Endothelial cell (in vitro differentiated cells): Measurements from ENCODE around the gene COX20. TPM values are rescaled to one million over a fixed set of nuclear protein-coding genes. Genes with fewer than 3 reads are reported as not detected.

Source experiments
- DNase-seq: peaks from one replicate; pipeline ENCODE4 v3.0.0; 2021; ENCODE audit warnings: low spot score
- H3K27ac Mint-ChIP-seq: one replicate; pipeline ENCODE4 v1.8.0; 2021; ENCODE audit warnings: mixed read lengths, inconsistent platforms; ENCODE audit not compliant: unreplicated experiment
- H3K27me3 Mint-ChIP-seq: one replicate; pipeline ENCODE4 v1.8.0; 2021; ENCODE audit warnings: mild to moderate bottlenecking, moderate library complexity, mixed read lengths, inconsistent platforms; ENCODE audit not compliant: unreplicated experiment
- H3K36me3 Mint-ChIP-seq: one replicate; pipeline ENCODE4 v1.8.0; 2021; ENCODE audit warnings: mild to moderate bottlenecking, low read depth, mixed read lengths, inconsistent platforms; ENCODE audit not compliant: unreplicated experiment
- H3K4me1 Mint-ChIP-seq: one replicate; pipeline ENCODE4 v1.8.0; 2021; ENCODE audit warnings: mild to moderate bottlenecking, mixed read lengths, inconsistent platforms; ENCODE audit not compliant: unreplicated experiment
- H3K4me3 Mint-ChIP-seq: one replicate; pipeline ENCODE4 v1.8.0; 2021; ENCODE audit warnings: mild to moderate bottlenecking, mixed read lengths, inconsistent platforms; ENCODE audit not compliant: unreplicated experiment
- H3K9me3 Mint-ChIP-seq: one replicate; pipeline ENCODE4 v1.8.0; 2021; ENCODE audit warnings: mixed read lengths, inconsistent platforms; ENCODE audit not compliant: unreplicated experiment
- CTCF ChIP-seq: fragments of 200-600 bp; sonication (generic); IDR thresholded peaks from one replicate; pipeline ENCODE4 v1.5.0; 2021; ENCODE audit warnings: antibody characterized with exemption; ENCODE audit not compliant: unreplicated experiment
- total RNA-seq: library from RNA; stranded (reverse); fragmentation: NEBNext Ultra II Directional; extraction: Animal tissue kit (Norgen Biotek cat#: 25700); gene quantifications from one replicate; pipeline ENCODE4 v1.2.1, GENCODE V29; 2021; ENCODE audit not compliant: unreplicated experiment

COX20 gene
- total RNA-seq, 1 donor from 2014 or later: 9.6 TPM

DNA sequence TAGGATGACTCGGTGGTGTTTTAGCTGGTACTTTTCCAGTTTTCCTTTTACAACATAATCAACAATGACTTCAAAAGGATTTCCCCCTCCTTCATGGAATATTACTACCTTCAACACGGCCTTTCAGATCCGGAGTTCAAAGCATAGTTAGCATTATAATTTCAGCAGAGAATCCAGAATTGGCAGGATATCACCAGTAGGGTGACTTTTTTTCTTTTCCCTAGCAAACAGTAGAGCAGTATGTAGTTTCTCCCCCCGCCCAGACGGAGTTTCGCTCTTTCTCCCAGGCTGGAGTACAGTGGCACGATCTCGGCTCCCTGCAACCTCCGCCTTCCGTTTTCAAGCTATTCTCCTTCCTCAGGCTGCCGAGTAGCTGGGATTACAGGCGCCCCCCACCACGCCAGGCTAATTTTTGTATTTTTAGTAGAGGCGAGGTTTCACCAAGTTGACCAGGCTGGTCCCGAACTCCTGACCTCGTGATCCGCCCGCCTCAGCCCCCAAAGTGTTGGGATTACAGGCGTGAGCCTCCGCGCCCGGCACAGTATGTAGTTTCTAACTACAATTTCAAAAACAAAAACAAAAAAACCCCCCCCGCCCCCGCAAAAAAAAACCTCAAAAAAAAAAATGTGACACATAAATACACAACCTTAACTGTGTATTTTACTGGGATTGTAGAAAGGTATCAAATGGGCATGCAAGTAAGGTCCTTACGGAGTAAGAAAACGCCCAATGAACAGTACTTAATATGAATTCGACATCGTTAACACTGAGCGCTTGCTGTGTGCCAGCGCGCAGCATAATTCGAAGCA is 1.5 kb upstream of the COX20 start:
- H3K27ac Mint-ChIP-seq: peak overlapping the region; percentile 99
- H3K36me3 Mint-ChIP-seq: peaks cover 7% of the 10 kb centered on the region
- H3K4me1 Mint-ChIP-seq: peaks cover 27% of the 10 kb centered on the region
- peaks cover 12% of the 10 kb centered on the region for H3K27me3 Mint-ChIP-seq
- H3K9me3 Mint-ChIP-seq: no peaks in the 10 kb centered on the region
- peak overlapping the region; percentile 96 for H3K4me3 Mint-ChIP-seq
- peak; percentile 20 for TF ChIP-seq CTCF
- DNase-seq: peak; percentile 34

DNA sequence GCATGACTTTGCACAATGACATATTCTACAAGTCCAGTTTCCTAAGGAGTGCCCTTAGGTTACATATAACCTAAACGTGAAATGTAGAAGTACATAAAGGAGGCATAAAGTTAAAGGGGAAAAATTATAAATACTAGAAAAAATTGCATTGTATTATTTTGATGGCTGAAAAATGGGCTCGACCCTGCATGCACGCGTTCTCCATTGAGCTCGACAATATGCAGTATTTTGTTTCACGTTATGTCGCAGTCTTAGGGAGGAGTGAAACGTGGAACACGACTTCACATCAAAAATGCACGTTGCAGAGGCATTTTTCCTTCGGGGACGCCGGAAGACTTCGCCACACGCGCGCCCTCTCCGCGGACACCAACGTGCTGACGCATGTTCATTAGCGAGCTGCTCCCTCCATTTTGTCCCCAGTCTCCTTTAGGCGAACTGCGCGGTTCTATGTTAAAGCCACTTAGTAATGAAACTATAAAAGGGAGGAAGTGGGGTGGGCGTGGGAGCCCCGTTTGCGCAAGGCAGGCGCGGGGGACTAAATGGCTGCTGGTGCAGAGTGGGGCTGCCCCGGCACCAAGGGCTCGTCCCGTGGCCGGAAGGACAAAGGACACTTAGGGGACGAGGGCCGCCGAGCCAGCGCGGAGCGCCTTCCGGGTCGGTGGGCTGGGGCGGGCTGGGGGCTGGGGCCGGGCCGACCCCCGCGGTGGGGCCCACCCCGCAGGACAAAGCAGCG is 749 bp upstream of the COX20 start:
- Mint-ChIP-seq H3K36me3 (peaks cover 7% of the 10 kb centered on the region), H3K27ac (peak overlapping the region; percentile 99), H3K27me3 (peaks cover 12% of the 10 kb centered on the region), H3K4me1 (peaks cover 28% of the 10 kb centered on the region), H3K4me3 (peak overlapping the region; percentile 96), H3K9me3 (no peaks in the 10 kb centered on the region)
- no peak for TF ChIP-seq CTCF
- DNase-seq: peak; percentile 91

GRCh38 chr1:244836135-244836521 is 670 bp downstream of the COX20 start:
- peaks cover 28% of the 10 kb centered on the region for H3K4me1 Mint-ChIP-seq
- peaks cover 12% of the 10 kb centered on the region for H3K27me3 Mint-ChIP-seq
- no peak for TF ChIP-seq CTCF
- peaks cover 16% of the 10 kb centered on the region for H3K36me3 Mint-ChIP-seq
- peak overlapping the region; percentile 91 for H3K4me3 Mint-ChIP-seq
- H3K27ac Mint-ChIP-seq: peak overlapping the region; percentile 87
- no peaks in the 10 kb centered on the region for H3K9me3 Mint-ChIP-seq
- DNase-seq: peak; percentile 17

- Mint-ChIP-seq H3K4me1 (peaks cover 28% of the 10 kb centered on the region), H3K4me3 (peak overlapping the region; percentile 91), H3K27ac (peak overlapping the region; percentile 87), H3K27me3 (peaks cover 12% of the 10 kb centered on the region), H3K36me3 (peaks cover 16% of the 10 kb centered on the region), H3K9me3 (no peaks in the 10 kb centered on the region)
- no peak for DNase-seq
- TF ChIP-seq CTCF: no peak
Observed at GRCh38 chr1:244836584-244836983, 1.1 kb downstream of the COX20 start.
